Mesenchymal stem cell (in vitro differentiated cells and primary cell): ENCODE measurements around the gene STARD8. TPM values are rescaled to one million over a fixed set of nuclear protein-coding genes. Genes with fewer than 3 reads are reported as not detected.

Experiments used
- DNase-seq: peaks from one replicate; pipeline ENCODE4 v3.0.0-alpha.2; 2013
- H2AFZ ChIP-seq: one replicate; pipeline ENCODE4 v1.6.1; 2013; ENCODE audit warnings: low read depth, mild to moderate bottlenecking, control low read depth, inconsistent platforms, low read length, moderate library complexity
- H2AK5ac ChIP-seq: 2 replicates; pipeline ENCODE4 v1.6.1; 2013; ENCODE audit warnings: low read length, moderate library complexity, mild to moderate bottlenecking, inconsistent platforms; ENCODE audit not compliant: severe bottlenecking
- H2BK120ac ChIP-seq: one replicate; pipeline ENCODE4 v1.6.1; 2013; ENCODE audit warnings: low read depth, mild to moderate bottlenecking, inconsistent platforms, low read length, moderate library complexity
- H2BK12ac ChIP-seq, 2 experiments: one replicate each; pipeline ENCODE4 v1.6.1; 2013; ENCODE audit warnings: inconsistent platforms in 2 of 2, low read length in 2 of 2, mild to moderate bottlenecking in 2 of 2, moderate library complexity in 2 of 2, control low read depth in 1 of 2
- H2BK15ac ChIP-seq: one replicate; pipeline ENCODE4 v1.6.1; 2013; ENCODE audit warnings: mild to moderate bottlenecking, low read depth, inconsistent platforms; ENCODE audit not compliant: poor library complexity, severe bottlenecking
- H2BK5ac ChIP-seq: 2 replicates; pipeline ENCODE4 v1.6.1; 2013; ENCODE audit warnings: low read depth, mild to moderate bottlenecking, low read length, control low read depth, inconsistent platforms; ENCODE audit not compliant: poor library complexity, severe bottlenecking
- H3K14ac ChIP-seq, 2 experiments: one replicate each; pipeline ENCODE4 v1.6.1; 2013; ENCODE audit warnings: inconsistent platforms in 2 of 2, low read length in 2 of 2, control low read depth in 1 of 2, mild to moderate bottlenecking in 1 of 2, moderate library complexity in 1 of 2
- H3K18ac ChIP-seq, 2 experiments: one replicate each; pipeline ENCODE4 v1.6.1; 2013; ENCODE audit warnings: inconsistent platforms in 2 of 2, low read length in 2 of 2, control low read depth in 1 of 2, low read depth in 1 of 2, mild to moderate bottlenecking in 1 of 2
- H3K23ac ChIP-seq, 2 experiments: one replicate each; pipeline ENCODE4 v1.6.1; 2013; ENCODE audit warnings: inconsistent platforms in 2 of 2, low read length in 2 of 2, mild to moderate bottlenecking in 2 of 2, moderate library complexity in 2 of 2, control low read depth in 1 of 2
- H3K27ac ChIP-seq: 2 replicates; pipeline ENCODE4 v1.5.1; 2013; ENCODE audit warnings: mild to moderate bottlenecking, moderate library complexity, low read length, control low read depth, inconsistent platforms; ENCODE audit not compliant: poor library complexity, severe bottlenecking
- H3K27me3 ChIP-seq, 2 experiments: 2 replicates each; pipeline versions ENCODE4 v1.6.1 to v1.7.0; 2013; ENCODE audit warnings: low read length in 2 of 2, mild to moderate bottlenecking in 2 of 2, moderate library complexity in 2 of 2, control low read depth in 1 of 2, inconsistent platforms in 1 of 2; ENCODE audit not compliant: control insufficient read depth in 1 of 2, insufficient read depth in 1 of 2
- H3K36me3 ChIP-seq, 2 experiments: 2 replicates each; pipeline versions ENCODE4 v1.6.1 to v1.7.0; 2013; ENCODE audit warnings: low read length in 2 of 2, control low read depth in 1 of 2, inconsistent platforms in 1 of 2, low read depth in 1 of 2, mild to moderate bottlenecking in 1 of 2; ENCODE audit not compliant: insufficient read depth in 2 of 2, control insufficient read depth in 1 of 2
- H3K4ac ChIP-seq, 2 experiments: one replicate each; pipeline ENCODE4 v1.6.1; 2013; ENCODE audit warnings: inconsistent platforms in 2 of 2, low read length in 2 of 2, mild to moderate bottlenecking in 2 of 2, moderate library complexity in 2 of 2, control low read depth in 1 of 2, low read depth in 1 of 2
- H3K4me1 ChIP-seq: 2 replicates; pipeline ENCODE4 v1.6.1; 2013; ENCODE audit warnings: low read depth, low read length, control low read depth; ENCODE audit not compliant: control insufficient read depth, insufficient read depth
- H3K4me2 ChIP-seq: 2 replicates; pipeline ENCODE4 v1.6.1; 2013; ENCODE audit warnings: low read length, mild to moderate bottlenecking, inconsistent platforms; ENCODE audit not compliant: poor library complexity, severe bottlenecking
- H3K4me3 ChIP-seq, 2 experiments: 2 replicates each; pipeline versions ENCODE4 v1.5.1 to v1.7.0; 2013; ENCODE audit warnings: low read length in 2 of 2, mild to moderate bottlenecking in 2 of 2, control low read depth in 1 of 2, low read depth in 1 of 2; ENCODE audit not compliant: insufficient read depth in 1 of 2
- H3K79me1 ChIP-seq: replicated peaks from 2 replicates; pipeline ENCODE4 v1.6.1; 2013; ENCODE audit warnings: mild to moderate bottlenecking, control low read depth, low read length, inconsistent platforms; ENCODE audit not compliant: poor library complexity, severe bottlenecking
- H3K9ac ChIP-seq: 2 replicates; pipeline ENCODE4 v1.7.0; 2013; ENCODE audit warnings: mild to moderate bottlenecking, low read length, moderate library complexity
- H3K9me3 ChIP-seq: 2 replicates; pipeline ENCODE4 v1.7.0; 2013; ENCODE audit warnings: mild to moderate bottlenecking, low read length; ENCODE audit not compliant: control insufficient read depth
- H4K8ac ChIP-seq: one replicate; pipeline ENCODE4 v1.6.1; 2013; ENCODE audit warnings: inconsistent platforms, mild to moderate bottlenecking, low read length, moderate library complexity
- H4K91ac ChIP-seq: one replicate; pipeline ENCODE4 v1.6.1; 2013; ENCODE audit warnings: mild to moderate bottlenecking, low read length, inconsistent platforms
- WGBS: methylation state at CpG from one replicate; pipeline ENCODE4 v1.1.7; 2013; ENCODE audit warnings: mixed read lengths; 5-methylcytosine and 5-hydroxymethylcytosine counted together
- small RNA-seq: library from polyadenylated mRNA; stranded (forward); fragments of <200 nt; extraction: miRNeasy Mini kit (QIAGEN cat#:217004); gene quantifications from one replicate; pipeline ENCODE3, GENCODE V24; 2013; ENCODE audit warnings: low read depth

Gene STARD8

DNA sequence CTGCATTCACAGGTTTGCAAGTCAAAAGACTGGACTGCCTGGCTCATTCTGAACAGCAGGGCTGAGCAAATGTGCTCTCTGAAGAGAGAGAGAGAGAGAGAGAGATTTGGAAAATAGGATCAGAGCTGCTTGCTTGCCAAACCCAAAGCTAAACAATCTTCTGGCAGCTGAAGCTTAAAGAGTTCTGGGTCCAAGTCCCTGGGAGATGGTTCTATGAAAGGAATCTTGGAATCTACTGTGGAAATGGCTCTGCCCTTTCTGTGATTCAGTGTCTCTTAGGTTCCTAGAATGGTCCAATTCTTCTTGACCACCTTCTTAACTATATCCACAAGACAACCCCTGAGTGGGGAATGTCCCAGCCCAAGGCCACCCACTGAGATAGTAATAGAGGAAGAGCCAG is 115.3 kb downstream of the STARD8 start:
- no peak overlapping the region for H4K8ac ChIP-seq
- H2AFZ ChIP-seq: no peak overlapping the region
- H2AK5ac ChIP-seq: no peak overlapping the region
- H3K4ac ChIP-seq: no peak overlapping the region
- no peak overlapping the region for H3K23ac ChIP-seq
- H3K4me1 ChIP-seq: no peaks in the 10 kb centered on the region
- H3K36me3 ChIP-seq: no peaks in the 10 kb centered on the region
- no peak overlapping the region for H3K18ac ChIP-seq
- no peak overlapping the region for H4K91ac ChIP-seq
- H3K4me3 ChIP-seq: no peak overlapping the region
- DNase-seq: no peak
- H3K9me3 ChIP-seq: peaks cover 4% of the 10 kb centered on the region
- H3K9ac ChIP-seq: no peak overlapping the region
- H2BK15ac ChIP-seq: no peak overlapping the region
- H2BK12ac ChIP-seq: no peak overlapping the region
- no peak overlapping the region for H3K4me2 ChIP-seq
- no peak overlapping the region for H2BK5ac ChIP-seq
- no peak overlapping the region for H3K14ac ChIP-seq
- H3K79me1 ChIP-seq: no peaks in the 10 kb centered on the region
- no peak overlapping the region for H3K27ac ChIP-seq
- peaks cover 0 to 83% of the 10 kb centered on the region in 2 experiments for H3K27me3 ChIP-seq
- H2BK120ac ChIP-seq: no peak overlapping the region

GRCh38 chrX:68763481-68763880 is 116.0 kb downstream of the STARD8 start:
- Histone ChIP-seq H3K4me3 (no peak overlapping the region), H3K79me1 (no peaks in the 10 kb centered on the region), H4K91ac (no peak overlapping the region), H2BK5ac (no peak overlapping the region), H3K4ac (no peak overlapping the region), H3K23ac (no peak overlapping the region), H3K9ac (no peak overlapping the region), H3K4me2 (no peak overlapping the region), H2BK15ac (no peak overlapping the region), H3K27ac (no peak overlapping the region), H2BK120ac (no peak overlapping the region), H2BK12ac (no peak overlapping the region), H4K8ac (no peak overlapping the region), H3K4me1 (no peaks in the 10 kb centered on the region), H3K14ac (no peak overlapping the region), H3K36me3 (no peaks in the 10 kb centered on the region), H3K9me3 (peaks cover 4% of the 10 kb centered on the region), H2AFZ (no peak overlapping the region), H3K18ac (no peak overlapping the region), H3K27me3 (peaks cover 0 to 83% of the 10 kb centered on the region in 2 experiments), H2AK5ac (no peak overlapping the region)
- no peak for DNase-seq
- WGBS: 93% methylated on average over 4 of the region's 4 CpGs

Small RNA genes within 50 kb of the gene (small RNA-seq; reads per million reads assigned to genes)
- not detected for gene COX6CP12
